ENCODE measurements around the gene EPHA6.
A peak's percentile ranks its signal among the peaks of the same experiment; 100 is the strongest.

Gene EPHA6

DNA sequence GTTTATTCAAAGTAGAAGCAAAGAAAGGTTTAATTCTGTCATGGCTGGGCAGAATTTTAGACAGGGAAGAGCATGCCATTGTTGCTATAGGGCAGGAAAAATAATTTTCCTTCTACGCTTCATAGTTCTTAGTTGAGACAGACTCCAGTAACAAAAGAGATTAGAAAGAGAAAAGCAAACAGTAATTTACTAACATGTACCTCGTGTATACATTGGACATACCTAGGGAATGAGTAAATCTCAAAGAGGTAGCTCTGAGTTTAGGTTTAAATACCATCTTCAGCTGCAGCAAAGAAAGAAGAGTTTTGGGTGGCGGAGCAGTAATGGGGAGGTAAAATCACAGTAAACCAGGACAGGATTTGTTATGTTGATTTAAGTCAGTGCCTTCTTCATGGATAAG is 416.1 kb downstream of the EPHA6 start:
- H3K36me3 ChIP-seq (ENCODE audit: control insufficient read depth, insufficient read depth, low read length) = no peaks in the 10 kb centered on the region
- no peak overlapping the region for H3K4me3 ChIP-seq (ENCODE audit: low read length)
- H2AK5ac ChIP-seq (ENCODE audit: low read length) = no peak overlapping the region
- no peak overlapping the region for H3K9ac ChIP-seq (ENCODE audit: low read length)
- DNase-seq = no peak
- H3K18ac ChIP-seq (ENCODE audit: low read length) = no peak overlapping the region
- no peak overlapping the region for H2BK15ac ChIP-seq (replicated peaks; ENCODE audit: low read depth)
- H4K8ac ChIP-seq (ENCODE audit: low read depth, low read length) = no peak overlapping the region
- no peak overlapping the region for H3K4ac ChIP-seq (ENCODE audit: low read depth, low read length)
- H3K79me2 ChIP-seq (ENCODE audit: control insufficient read depth, insufficient read depth, low read length) = no peaks in the 10 kb centered on the region
- no peak overlapping the region for H3K23ac ChIP-seq (ENCODE audit: low read length)
- H3K79me1 ChIP-seq (ENCODE audit: low read length) = no peaks in the 10 kb centered on the region
- no peak overlapping the region for H2BK5ac ChIP-seq (ENCODE audit: low read length)
- no peak overlapping the region for H2BK120ac ChIP-seq (ENCODE audit: low read depth, low read length)
- no peak overlapping the region for H3K56ac ChIP-seq (ENCODE audit: low read length)
- WGBS (ENCODE audit: extremely low coverage, insufficient coverage, low lambda C conversion rate) = no CpG with 5 or more reads among the region's 3 CpGs
- H3K27ac ChIP-seq (ENCODE audit: low read depth, low read length) = no peak overlapping the region
- no peaks in the 10 kb centered on the region for H3K27me3 ChIP-seq (ENCODE audit: insufficient read depth, low read length, poor library complexity)
- H3K4me2 ChIP-seq (ENCODE audit: low read length) = no peak overlapping the region
- no peak overlapping the region for H4K5ac ChIP-seq (ENCODE audit: low read length)
- H3K4me1 ChIP-seq (ENCODE audit: control insufficient read depth, low read depth, low read length) = no peaks in the 10 kb centered on the region

DNA sequence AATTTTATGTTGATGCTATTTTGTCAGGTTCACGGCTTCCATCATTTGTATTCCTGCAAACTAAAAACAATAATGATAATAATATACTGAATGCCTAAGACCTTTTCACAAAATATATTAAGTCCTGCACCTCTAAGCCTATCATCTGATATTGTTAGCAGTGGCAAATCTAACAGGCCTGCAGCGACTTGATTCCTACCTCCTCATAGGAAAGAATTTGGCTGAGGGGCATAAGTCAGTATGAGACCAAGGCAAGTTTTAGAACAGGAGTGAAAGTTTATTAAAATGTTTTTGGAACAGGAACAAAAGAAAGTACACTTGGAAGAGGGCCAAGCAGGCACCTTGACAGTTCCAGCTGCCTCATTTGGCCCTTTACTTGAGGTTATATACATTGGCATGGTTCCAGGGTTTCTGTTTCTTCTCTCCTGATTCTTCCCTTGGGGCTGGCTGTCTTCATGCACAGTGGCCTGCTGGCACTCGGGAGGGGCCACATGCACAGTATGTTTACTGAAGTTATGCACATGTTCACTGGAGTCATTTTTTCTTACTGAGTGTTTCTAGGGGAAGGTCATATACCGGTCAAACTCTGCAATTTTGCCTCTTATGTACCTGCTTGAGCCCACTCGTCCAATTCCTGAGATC is 418.1 kb downstream of the EPHA6 start:
- no peak for DNase-seq
- no peaks in the 10 kb centered on the region for H3K79me2 ChIP-seq (ENCODE audit: control insufficient read depth, insufficient read depth, low read length)
- no peak overlapping the region for H2BK15ac ChIP-seq (replicated peaks; ENCODE audit: low read depth)
- no peak overlapping the region for H3K27ac ChIP-seq (ENCODE audit: low read depth, low read length)
- H3K4me3 ChIP-seq (ENCODE audit: low read length) = no peak overlapping the region
- H3K79me1 ChIP-seq (ENCODE audit: low read length) = no peaks in the 10 kb centered on the region
- no peaks in the 10 kb centered on the region for H3K27me3 ChIP-seq (ENCODE audit: insufficient read depth, low read length, poor library complexity)
- H4K5ac ChIP-seq (ENCODE audit: low read length) = no peak overlapping the region
- no peaks in the 10 kb centered on the region for H3K4me1 ChIP-seq (ENCODE audit: control insufficient read depth, low read depth, low read length)
- no peak overlapping the region for H3K56ac ChIP-seq (ENCODE audit: low read length)
- H3K36me3 ChIP-seq (ENCODE audit: control insufficient read depth, insufficient read depth, low read length) = no peaks in the 10 kb centered on the region
- no peak overlapping the region for H3K4me2 ChIP-seq (ENCODE audit: low read length)
- no peak overlapping the region for H3K23ac ChIP-seq (ENCODE audit: low read length)
- WGBS (ENCODE audit: extremely low coverage, insufficient coverage, low lambda C conversion rate) = no CpG with 5 or more reads among the region's 5 CpGs
- no peak overlapping the region for H3K4ac ChIP-seq (ENCODE audit: low read depth, low read length)
- H2BK5ac ChIP-seq (ENCODE audit: low read length) = no peak overlapping the region
- no peak overlapping the region for H3K18ac ChIP-seq (ENCODE audit: low read length)
- no peak overlapping the region for H4K8ac ChIP-seq (ENCODE audit: low read depth, low read length)
- H3K9ac ChIP-seq (ENCODE audit: low read length) = no peak overlapping the region
- H2BK120ac ChIP-seq (ENCODE audit: low read depth, low read length) = no peak overlapping the region
- no peak overlapping the region for H2AK5ac ChIP-seq (ENCODE audit: low read length)

DNA sequence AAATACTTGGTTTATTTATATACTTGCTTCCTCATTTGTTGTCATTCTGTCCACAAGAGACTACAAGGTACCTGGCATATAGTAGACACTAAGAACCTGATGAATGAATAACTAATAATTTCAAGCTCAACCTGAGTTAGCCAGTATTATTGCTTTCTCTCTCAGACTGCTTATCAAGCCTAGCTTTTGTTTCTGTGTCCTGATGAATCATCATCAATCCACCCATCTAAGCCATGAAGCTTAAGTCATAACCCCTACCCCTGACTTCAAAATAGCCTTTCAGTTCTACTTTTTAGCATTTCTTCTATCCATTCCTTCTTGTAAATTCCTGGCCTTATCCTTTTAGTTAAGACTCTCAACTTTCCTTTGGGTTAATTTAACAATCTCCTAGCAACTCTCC is 420.8 kb downstream of the EPHA6 start:
- Histone ChIP-seq H3K79me1 (ENCODE audit: low read length) (no peaks in the 10 kb centered on the region), H3K36me3 (ENCODE audit: control insufficient read depth, insufficient read depth, low read length) (no peaks in the 10 kb centered on the region), H2AK5ac (ENCODE audit: low read length) (no peak overlapping the region), H4K8ac (ENCODE audit: low read depth, low read length) (no peak overlapping the region), H3K4me2 (ENCODE audit: low read length) (no peak overlapping the region), H3K27ac (ENCODE audit: low read depth, low read length) (no peak overlapping the region), H3K27me3 (ENCODE audit: insufficient read depth, low read length, poor library complexity) (no peaks in the 10 kb centered on the region), H3K56ac (ENCODE audit: low read length) (no peak overlapping the region), H2BK120ac (ENCODE audit: low read depth, low read length) (no peak overlapping the region), H2BK15ac (replicated peaks; ENCODE audit: low read depth) (no peak overlapping the region), H3K4ac (ENCODE audit: low read depth, low read length) (no peak overlapping the region), H3K9ac (ENCODE audit: low read length) (no peak overlapping the region), H3K4me3 (ENCODE audit: low read length) (no peak overlapping the region), H3K4me1 (ENCODE audit: control insufficient read depth, low read depth, low read length) (no peaks in the 10 kb centered on the region), H2BK5ac (ENCODE audit: low read length) (no peak overlapping the region), H3K23ac (ENCODE audit: low read length) (no peak overlapping the region), H3K18ac (ENCODE audit: low read length) (no peak overlapping the region), H3K79me2 (ENCODE audit: control insufficient read depth, insufficient read depth, low read length) (no peaks in the 10 kb centered on the region), H4K5ac (ENCODE audit: low read length) (no peak overlapping the region)
- DNase-seq = no peak

DNA sequence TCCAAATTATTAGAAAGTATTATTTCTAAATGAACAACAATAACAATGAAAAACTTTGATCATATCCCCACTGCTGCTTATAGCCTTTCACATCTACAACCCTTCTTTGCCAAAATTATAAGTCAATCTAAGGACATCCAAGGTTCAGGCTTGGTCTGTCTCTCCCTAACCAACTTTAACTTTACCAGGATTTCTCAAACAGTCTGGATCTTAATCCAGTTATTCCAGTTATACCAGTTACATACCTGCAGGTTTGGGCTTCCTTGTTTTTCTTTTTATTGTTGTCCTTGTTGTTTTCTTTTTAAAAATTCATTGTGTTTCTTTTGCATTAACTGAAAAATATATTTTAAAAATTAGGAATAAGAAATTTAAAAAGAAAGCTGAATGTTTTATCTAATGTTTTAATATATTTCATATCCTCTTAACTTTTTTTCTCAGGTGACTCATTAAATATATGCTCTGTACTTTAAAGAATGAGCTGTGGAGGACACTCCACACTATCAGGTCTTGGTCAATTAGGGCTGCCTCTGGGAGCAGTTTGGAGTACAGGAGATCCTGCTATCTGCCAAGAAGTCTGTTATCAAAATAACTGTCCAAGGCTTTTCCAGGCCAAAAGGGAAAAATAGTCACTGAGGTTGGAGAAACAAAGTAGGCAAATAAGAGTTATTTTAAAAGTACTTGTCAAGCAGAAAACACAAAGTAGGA is 421.4 kb downstream of the EPHA6 start:
- Histone ChIP-seq H2AK5ac (ENCODE audit: low read length) (no peak overlapping the region), H3K79me1 (ENCODE audit: low read length) (no peaks in the 10 kb centered on the region), H2BK120ac (ENCODE audit: low read depth, low read length) (no peak overlapping the region), H3K4me2 (ENCODE audit: low read length) (no peak overlapping the region), H3K56ac (ENCODE audit: low read length) (no peak overlapping the region), H3K4me3 (ENCODE audit: low read length) (no peak overlapping the region), H3K27me3 (ENCODE audit: insufficient read depth, low read length, poor library complexity) (no peaks in the 10 kb centered on the region), H3K4ac (ENCODE audit: low read depth, low read length) (no peak overlapping the region), H3K4me1 (ENCODE audit: control insufficient read depth, low read depth, low read length) (no peaks in the 10 kb centered on the region), H3K36me3 (ENCODE audit: control insufficient read depth, insufficient read depth, low read length) (no peaks in the 10 kb centered on the region), H3K9ac (ENCODE audit: low read length) (no peak overlapping the region), H3K23ac (ENCODE audit: low read length) (no peak overlapping the region), H4K8ac (ENCODE audit: low read depth, low read length) (no peak overlapping the region), H3K18ac (ENCODE audit: low read length) (no peak overlapping the region), H2BK5ac (ENCODE audit: low read length) (no peak overlapping the region), H3K27ac (ENCODE audit: low read depth, low read length) (no peak overlapping the region), H2BK15ac (replicated peaks; ENCODE audit: low read depth) (peak overlapping the region; percentile 85), H4K5ac (ENCODE audit: low read length) (no peak overlapping the region), H3K79me2 (ENCODE audit: control insufficient read depth, insufficient read depth, low read length) (no peaks in the 10 kb centered on the region)
- no peak for DNase-seq

DNA sequence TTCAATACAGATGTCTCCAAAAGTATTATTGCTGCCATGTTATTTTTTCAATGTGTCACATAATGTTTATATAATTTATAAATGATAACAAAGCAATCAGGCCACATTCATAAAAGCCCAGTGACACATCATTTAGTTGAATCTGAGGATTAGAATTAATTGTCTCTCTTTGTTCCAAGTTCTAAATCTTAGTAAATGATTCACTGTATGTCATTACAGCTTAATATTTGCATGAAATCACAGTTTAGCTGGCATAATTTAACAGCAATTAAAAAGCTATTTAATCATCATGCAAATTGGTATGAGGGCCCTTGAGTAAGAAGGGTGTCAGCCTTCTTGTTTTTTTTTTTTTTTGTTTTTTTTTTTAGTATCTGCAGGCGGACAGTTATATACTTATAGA is 427.0 kb downstream of the EPHA6 start:
- Histone ChIP-seq H2BK120ac (ENCODE audit: low read depth, low read length) (no peak overlapping the region), H3K9ac (ENCODE audit: low read length) (no peak overlapping the region), H3K27me3 (ENCODE audit: insufficient read depth, low read length, poor library complexity) (no peaks in the 10 kb centered on the region), H3K4me2 (ENCODE audit: low read length) (no peak overlapping the region), H3K23ac (ENCODE audit: low read length) (no peak overlapping the region), H3K4me3 (ENCODE audit: low read length) (no peak overlapping the region), H3K36me3 (ENCODE audit: control insufficient read depth, insufficient read depth, low read length) (no peaks in the 10 kb centered on the region), H3K27ac (ENCODE audit: low read depth, low read length) (no peak overlapping the region), H3K79me1 (ENCODE audit: low read length) (no peaks in the 10 kb centered on the region), H3K18ac (ENCODE audit: low read length) (no peak overlapping the region), H2AK5ac (ENCODE audit: low read length) (no peak overlapping the region), H3K79me2 (ENCODE audit: control insufficient read depth, insufficient read depth, low read length) (no peaks in the 10 kb centered on the region), H3K56ac (ENCODE audit: low read length) (no peak overlapping the region), H3K4ac (ENCODE audit: low read depth, low read length) (no peak overlapping the region), H4K5ac (ENCODE audit: low read length) (no peak overlapping the region), H2BK15ac (replicated peaks; ENCODE audit: low read depth) (no peak overlapping the region), H2BK5ac (ENCODE audit: low read length) (no peak overlapping the region), H4K8ac (ENCODE audit: low read depth, low read length) (no peak overlapping the region), H3K4me1 (ENCODE audit: control insufficient read depth, low read depth, low read length) (no peaks in the 10 kb centered on the region)
- DNase-seq = no peak
- whole genome bisulfite sequencing (ENCODE audit: extremely low coverage, insufficient coverage, low lambda C conversion rate) = no CpG with 5 or more reads among the region's 1 CpG
